Stomach (tissue), 4 donors: ENCODE data around the gene CTTNBP2.

Experiments used
- EP300 ChIP-seq: sonication (generic); formaldehyde crosslinking; IDR thresholded peaks from one replicate; pipeline ENCODE4 v1.6.1; 2017; ENCODE audit warnings: antibody characterized with exemption
- POLR2A ChIP-seq, 4 donors: fragments of 450-650 bp; IDR thresholded peaks; one replicate each; pipeline ENCODE4 v1.6.1; 2016; ENCODE audit warnings: antibody characterized with exemption in 4 of 4, control low read depth in 2 of 4, mild to moderate bottlenecking in 1 of 4, moderate library complexity in 1 of 4
- POLR2AphosphoS5 ChIP-seq, 3 donors: sonication (generic); formaldehyde crosslinking; IDR thresholded peaks; one replicate each; pipeline ENCODE4 v1.6.1; 2016; ENCODE audit warnings: antibody characterized with exemption in 3 of 3
- TF ChIP-seq, protein P1 (sequence below), 7 experiments: fragments of 450-650 bp in 4 of 7; fragments of 200-600 bp in 3 of 7; sonication (generic) in 3 of 7; IDR thresholded peaks; one replicate each; pipeline ENCODE4 v1.5.1; 2016 to 2019; ENCODE audit warnings: antibody characterized with exemption in 7 of 7, control low read depth in 2 of 7, mild to moderate bottlenecking in 1 of 7

GRCh38 chr7:117901089-117901797 is 28.0 kb upstream of the CTTNBP2 start:
- TF ChIP-seq, protein P1, sequence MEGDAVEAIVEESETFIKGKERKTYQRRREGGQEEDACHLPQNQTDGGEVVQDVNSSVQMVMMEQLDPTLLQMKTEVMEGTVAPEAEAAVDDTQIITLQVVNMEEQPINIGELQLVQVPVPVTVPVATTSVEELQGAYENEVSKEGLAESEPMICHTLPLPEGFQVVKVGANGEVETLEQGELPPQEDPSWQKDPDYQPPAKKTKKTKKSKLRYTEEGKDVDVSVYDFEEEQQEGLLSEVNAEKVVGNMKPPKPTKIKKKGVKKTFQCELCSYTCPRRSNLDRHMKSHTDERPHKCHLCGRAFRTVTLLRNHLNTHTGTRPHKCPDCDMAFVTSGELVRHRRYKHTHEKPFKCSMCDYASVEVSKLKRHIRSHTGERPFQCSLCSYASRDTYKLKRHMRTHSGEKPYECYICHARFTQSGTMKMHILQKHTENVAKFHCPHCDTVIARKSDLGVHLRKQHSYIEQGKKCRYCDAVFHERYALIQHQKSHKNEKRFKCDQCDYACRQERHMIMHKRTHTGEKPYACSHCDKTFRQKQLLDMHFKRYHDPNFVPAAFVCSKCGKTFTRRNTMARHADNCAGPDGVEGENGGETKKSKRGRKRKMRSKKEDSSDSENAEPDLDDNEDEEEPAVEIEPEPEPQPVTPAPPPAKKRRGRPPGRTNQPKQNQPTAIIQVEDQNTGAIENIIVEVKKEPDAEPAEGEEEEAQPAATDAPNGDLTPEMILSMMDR (IDR thresholded peaks at IDR 0.05) = no peak
- TF ChIP-seq POLR2AphosphoS5 (IDR thresholded peaks at IDR 0.05) = no peak
- TF ChIP-seq EP300 = no peak
- TF ChIP-seq POLR2A (IDR thresholded peaks at IDR 0.05) = no peak
